K562 (cell line): Measurements from ENCODE around the gene NFYC.

Experiments used
- BRF2 ChIP-seq: IDR thresholded peaks from 3 replicates; pipeline ENCODE4 v1.6.1; 2011; ENCODE audit warnings: borderline replicate concordance, mild to moderate bottlenecking; ENCODE audit not compliant: insufficient read length, insufficient read depth
- EZH2 ChIP-seq: IDR thresholded peaks from 2 replicates; pipeline ENCODE4 v1.6.1; 2012; ENCODE audit warnings: low read depth, mild to moderate bottlenecking, inconsistent platforms, low read length, borderline replicate concordance
- FOS ChIP-seq: IDR thresholded peaks from 3 replicates; pipeline ENCODE4 v1.6.1; 2011; ENCODE audit not compliant: insufficient read length; ENCODE audit errors: extremely low read depth
- NBN ChIP-seq: fragments of 450-650 bp; IDR thresholded peaks from 2 replicates; pipeline ENCODE4 v1.6.1; 2016; ENCODE audit warnings: low read depth, mild to moderate bottlenecking
- NCOA4 ChIP-seq: fragments of 450-650 bp; IDR thresholded peaks from 2 replicates; pipeline ENCODE4 v1.6.1; 2018; ENCODE audit warnings: mild to moderate bottlenecking; ENCODE audit not compliant: partially characterized antibody
- POLR2A ChIP-seq: fragments of 450-650 bp; conservative IDR thresholded peaks from 2 replicates; pipeline ENCODE4 v1.6.1; 2016
- RBBP5 ChIP-seq: fragments of 200-600 bp; sonication (generic); IDR thresholded peaks from 2 replicates; pipeline ENCODE4 v1.6.1; 2012; ENCODE audit warnings: borderline replicate concordance, mild to moderate bottlenecking, low read length, control low read depth, inconsistent platforms; ENCODE audit not compliant: insufficient read depth, poor library complexity, severe bottlenecking
- SLC30A9 ChIP-seq: fragments of 250-450 bp; sonication (Bioruptor Pico); IDR thresholded peaks from 2 replicates; pipeline ENCODE4 v1.8.0; 2022; ENCODE audit warnings: mild to moderate bottlenecking, moderate library complexity
- SMARCC2 ChIP-seq: fragments of 450-650 bp; IDR thresholded peaks from 2 replicates; pipeline ENCODE4 v1.6.1; 2017; ENCODE audit warnings: antibody characterized with exemption, moderate library complexity, mild to moderate bottlenecking, low read depth
- ZNF24 ChIP-seq: fragments of 450-650 bp; IDR thresholded peaks from 2 replicates; pipeline ENCODE4 v1.6.1; 2016
- ZNF263 ChIP-seq: sonication (generic); formaldehyde crosslinking; IDR thresholded peaks from 2 replicates; pipeline ENCODE4 v1.8.0; 2022; ENCODE audit warnings: mild to moderate bottlenecking, missing genetic modification reagents, borderline replicate concordance
- TF ChIP-seq, protein P1 (sequence below), 3 experiments: IDR thresholded peaks in 2 of 3; conservative IDR thresholded peaks in 1 of 3; 2 replicates each; pipeline ENCODE4 v1.5.1; 2011 to 2012; ENCODE audit warnings: low read length in 3 of 3, mild to moderate bottlenecking in 3 of 3, control low read depth in 2 of 3, improper control_type of control experiment in 1 of 3, inconsistent platforms in 1 of 3, low read depth in 1 of 3, mixed read lengths in 1 of 3, moderate library complexity in 1 of 3; ENCODE audit not compliant: insufficient read depth in 2 of 3
- TF ChIP-seq, protein P2 (sequence below): fragments of 450-650 bp; IDR thresholded peaks from 2 replicates; pipeline ENCODE4 v1.7.1; 2018; ENCODE audit warnings: mild to moderate bottlenecking, low read depth; ENCODE audit not compliant: partially characterized antibody
- TF ChIP-seq, protein P3 (sequence below): fragments of 450-650 bp; formaldehyde crosslinking; IDR thresholded peaks from 2 replicates; pipeline ENCODE4 v1.4.0; 2020; ENCODE audit warnings: mild to moderate bottlenecking, mixed read lengths

DNA sequence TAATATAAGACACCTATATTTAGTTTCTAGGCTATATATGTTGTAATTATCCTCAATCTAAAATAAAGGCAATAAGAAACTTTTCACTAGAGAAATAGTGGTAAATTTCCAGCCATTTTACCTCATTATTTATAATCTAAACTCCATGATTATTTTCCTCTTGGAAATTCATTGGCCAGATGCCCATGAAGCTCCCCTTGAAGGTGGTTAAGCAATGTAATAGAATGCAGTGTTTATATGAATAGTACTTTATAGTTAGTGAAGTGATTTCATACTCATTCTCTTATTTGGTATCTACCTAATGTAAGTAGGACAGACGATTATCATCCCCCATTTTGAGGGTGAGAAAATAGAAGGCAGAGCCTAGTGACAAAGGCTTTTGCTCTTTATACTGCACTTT, 26.5 kb downstream of the NFYC start:
- TF ChIP-seq, protein P1, sequence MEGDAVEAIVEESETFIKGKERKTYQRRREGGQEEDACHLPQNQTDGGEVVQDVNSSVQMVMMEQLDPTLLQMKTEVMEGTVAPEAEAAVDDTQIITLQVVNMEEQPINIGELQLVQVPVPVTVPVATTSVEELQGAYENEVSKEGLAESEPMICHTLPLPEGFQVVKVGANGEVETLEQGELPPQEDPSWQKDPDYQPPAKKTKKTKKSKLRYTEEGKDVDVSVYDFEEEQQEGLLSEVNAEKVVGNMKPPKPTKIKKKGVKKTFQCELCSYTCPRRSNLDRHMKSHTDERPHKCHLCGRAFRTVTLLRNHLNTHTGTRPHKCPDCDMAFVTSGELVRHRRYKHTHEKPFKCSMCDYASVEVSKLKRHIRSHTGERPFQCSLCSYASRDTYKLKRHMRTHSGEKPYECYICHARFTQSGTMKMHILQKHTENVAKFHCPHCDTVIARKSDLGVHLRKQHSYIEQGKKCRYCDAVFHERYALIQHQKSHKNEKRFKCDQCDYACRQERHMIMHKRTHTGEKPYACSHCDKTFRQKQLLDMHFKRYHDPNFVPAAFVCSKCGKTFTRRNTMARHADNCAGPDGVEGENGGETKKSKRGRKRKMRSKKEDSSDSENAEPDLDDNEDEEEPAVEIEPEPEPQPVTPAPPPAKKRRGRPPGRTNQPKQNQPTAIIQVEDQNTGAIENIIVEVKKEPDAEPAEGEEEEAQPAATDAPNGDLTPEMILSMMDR (IDR thresholded peaks at IDR 0.05 in 2 of 3, conservative IDR thresholded peaks at IDR 0.05 in 1 of 3; ENCODE audit: insufficient read depth in 2 of 3, low read depth in 1 of 3, low read length in 3 of 3), result no peak
- no peak for TF ChIP-seq FOS
- no peak for TF ChIP-seq BRF2
- TF ChIP-seq NBN, result no peak
- TF ChIP-seq, protein P2, sequence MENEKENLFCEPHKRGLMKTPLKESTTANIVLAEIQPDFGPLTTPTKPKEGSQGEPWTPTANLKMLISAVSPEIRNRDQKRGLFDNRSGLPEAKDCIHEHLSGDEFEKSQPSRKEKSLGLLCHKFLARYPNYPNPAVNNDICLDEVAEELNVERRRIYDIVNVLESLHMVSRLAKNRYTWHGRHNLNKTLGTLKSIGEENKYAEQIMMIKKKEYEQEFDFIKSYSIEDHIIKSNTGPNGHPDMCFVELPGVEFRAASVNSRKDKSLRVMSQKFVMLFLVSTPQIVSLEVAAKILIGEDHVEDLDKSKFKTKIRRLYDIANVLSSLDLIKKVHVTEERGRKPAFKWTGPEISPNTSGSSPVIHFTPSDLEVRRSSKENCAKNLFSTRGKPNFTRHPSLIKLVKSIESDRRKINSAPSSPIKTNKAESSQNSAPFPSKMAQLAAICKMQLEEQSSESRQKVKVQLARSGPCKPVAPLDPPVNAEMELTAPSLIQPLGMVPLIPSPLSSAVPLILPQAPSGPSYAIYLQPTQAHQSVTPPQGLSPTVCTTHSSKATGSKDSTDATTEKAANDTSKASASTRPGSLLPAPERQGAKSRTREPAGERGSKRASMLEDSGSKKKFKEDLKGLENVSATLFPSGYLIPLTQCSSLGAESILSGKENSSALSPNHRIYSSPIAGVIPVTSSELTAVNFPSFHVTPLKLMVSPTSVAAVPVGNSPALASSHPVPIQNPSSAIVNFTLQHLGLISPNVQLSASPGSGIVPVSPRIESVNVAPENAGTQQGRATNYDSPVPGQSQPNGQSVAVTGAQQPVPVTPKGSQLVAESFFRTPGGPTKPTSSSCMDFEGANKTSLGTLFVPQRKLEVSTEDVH, result no peak
- TF ChIP-seq SLC30A9 (CRISPR knock-in tag), result no peak
- TF ChIP-seq POLR2A, result no peak
- TF ChIP-seq RBBP5, result no peak
- TF ChIP-seq, protein P3, sequence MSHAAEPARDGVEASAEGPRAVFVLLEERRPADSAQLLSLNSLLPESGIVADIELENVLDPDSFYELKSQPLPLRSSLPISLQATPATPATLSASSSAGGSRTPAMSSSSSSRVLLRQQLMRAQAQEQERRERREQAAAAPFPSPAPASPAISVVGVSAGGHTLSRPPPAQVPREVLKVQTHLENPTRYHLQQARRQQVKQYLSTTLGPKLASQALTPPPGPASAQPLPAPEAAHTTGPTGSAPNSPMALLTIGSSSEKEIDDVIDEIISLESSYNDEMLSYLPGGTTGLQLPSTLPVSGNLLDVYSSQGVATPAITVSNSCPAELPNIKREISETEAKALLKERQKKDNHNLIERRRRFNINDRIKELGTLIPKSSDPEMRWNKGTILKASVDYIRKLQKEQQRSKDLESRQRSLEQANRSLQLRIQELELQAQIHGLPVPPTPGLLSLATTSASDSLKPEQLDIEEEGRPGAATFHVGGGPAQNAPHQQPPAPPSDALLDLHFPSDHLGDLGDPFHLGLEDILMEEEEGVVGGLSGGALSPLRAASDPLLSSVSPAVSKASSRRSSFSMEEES (CRISPR knock-in tag), result no peak
- no peak for TF ChIP-seq ZNF24
- no peak for TF ChIP-seq NCOA4
- TF ChIP-seq SMARCC2, result no peak
- TF ChIP-seq EZH2, result no peak
- no peak for TF ChIP-seq ZNF263
